HepG2 (cell line): ENCODE measurements around the gene RANBP3L. TPM values are rescaled to one million over a fixed set of nuclear protein-coding genes. Genes with fewer than 3 reads are reported as not detected.

ENCODE experiments used
- ATAC-seq: fragments of 200-7000 bp; cut with Tn5 transposase; 3 replicates; pipeline ENCODE4 v1.9.1; 2020; ENCODE audit warnings: mild to moderate bottlenecking, moderate library complexity
- BruUV-seq: library from RNA; stranded (reverse); fragments of 400-500 nt; replicated peaks from 2 replicates; lab custom pipeline; 2021; lab: Mats Ljungman, UMichigan
- CTCF ChIA-PET: fragments of 300-600 bp; formaldehyde crosslinking; extraction: SDS; loops from one replicate; lab custom pipeline; 2021; ENCODE audit warnings: low total read pairs, inconsistent platforms, low intra/inter-chr PET ratio; lab: Yijun Ruan, JAX
- POLR2A ChIA-PET: fragments of 350-600 bp; sonication (Branson Sonifier 250); formaldehyde crosslinking; loops from one replicate; lab custom pipeline; 2020; ENCODE audit warnings: antibody characterized with exemption, inconsistent platforms; lab: Yijun Ruan, JAX
- DNase-seq: peaks from one replicate; pipeline ENCODE4 v3.0.0-alpha.2; 2015; ENCODE audit warnings: low spot score
- FAIRE-seq: peaks from 3 replicates; lab custom pipeline; 2011; peaks lifted over from hg19 to GRCh38; lab: Jason Lieb, UNC
- H2AFZ ChIP-seq: one replicate; pipeline ENCODE4 v1.6.1; 2011; ENCODE audit warnings: low read length, inconsistent platforms
- H3K27ac ChIP-seq: fragments of 300-600 bp; 3 replicates; pipeline ENCODE4 v1.8.0; 2011; ENCODE audit warnings: mixed run types, mild to moderate bottlenecking, mixed read lengths, low read length, inconsistent platforms; ENCODE audit not compliant: insufficient read depth; ENCODE audit errors: extremely low read length
- H3K27me3 ChIP-seq, 2 experiments: fragments of 200-600 bp in 1 of 2; 2 replicates in 1 of 2; 3 replicates in 1 of 2; pipeline versions ENCODE4 v1.6.0 to v1.8.0; 2011; ENCODE audit warnings: low read length in 2 of 2, mild to moderate bottlenecking in 2 of 2, moderate library complexity in 2 of 2, inconsistent platforms in 1 of 2; ENCODE audit not compliant: insufficient read depth in 2 of 2, control insufficient read depth in 1 of 2
- H3K36me3 ChIP-seq, 2 experiments: fragments of 200-600 bp in 1 of 2; replicated peaks in 1 of 2; 2 replicates in 1 of 2; 3 replicates in 1 of 2; pipeline versions ENCODE4 v1.5.1 to v1.8.0; 2011; ENCODE audit warnings: low read length in 2 of 2, inconsistent platforms in 1 of 2; ENCODE audit not compliant: insufficient read depth in 2 of 2, control insufficient read depth in 1 of 2
- H3K4me1 ChIP-seq: 2 replicates; pipeline ENCODE4 v1.5.1; 2012; ENCODE audit warnings: low read length, inconsistent platforms; ENCODE audit not compliant: insufficient read depth
- H3K4me2 ChIP-seq: 2 replicates; pipeline ENCODE4 v1.6.0; 2011; ENCODE audit warnings: low read depth, low read length, inconsistent platforms
- H3K4me3 ChIP-seq, 3 experiments: fragments of 200-600 bp in 1 of 3; sonication (generic), shearing (Covaris generic) in 1 of 3; replicated peaks in 1 of 3; 2 replicates each; pipeline ENCODE4 v1.5.1; 2011 to 2016; ENCODE audit warnings: low read length in 3 of 3, inconsistent platforms in 2 of 3, low read depth in 2 of 3, mild to moderate bottlenecking in 2 of 3, control low read depth in 1 of 3, mixed read lengths in 1 of 3; ENCODE audit not compliant: insufficient read depth in 1 of 3
- H3K79me2 ChIP-seq: one replicate; pipeline ENCODE4 v1.6.1; 2011; ENCODE audit warnings: low read length, inconsistent platforms; ENCODE audit not compliant: insufficient read depth
- H3K9ac ChIP-seq: 2 replicates; pipeline ENCODE4 v1.6.0; 2011; ENCODE audit warnings: mild to moderate bottlenecking, low read depth, low read length, inconsistent platforms; ENCODE audit not compliant: insufficient read depth
- H3K9me3 ChIP-seq: 2 replicates; pipeline ENCODE4 v1.5.1; 2012; ENCODE audit warnings: mild to moderate bottlenecking, low read length
- H4K20me1 ChIP-seq: 2 replicates; pipeline ENCODE4 v1.6.0; 2011; ENCODE audit warnings: inconsistent platforms, mild to moderate bottlenecking, low read length, moderate library complexity; ENCODE audit not compliant: insufficient read depth
- BRCA1 ChIP-seq: sonication (generic); formaldehyde crosslinking; IDR thresholded peaks from 2 replicates; pipeline ENCODE4 v1.4.0; 2020; ENCODE audit warnings: missing genetic modification reagents
- CAMTA2 ChIP-seq: sonication (generic); formaldehyde crosslinking; IDR thresholded peaks from 2 replicates; pipeline ENCODE4 v1.4.0; 2020; ENCODE audit warnings: mild to moderate bottlenecking, missing genetic modification reagents, borderline replicate concordance
- NFKBIZ ChIP-seq: IDR thresholded peaks from 2 replicates; pipeline ENCODE4 v1.6.1; 2018; ENCODE audit warnings: missing genetic modification reagents, missing compliant biosample characterization
- SALL1 ChIP-seq: sonication (generic); formaldehyde crosslinking; IDR thresholded peaks from 2 replicates; pipeline ENCODE4 v1.8.0; 2022; ENCODE audit warnings: mild to moderate bottlenecking, missing genetic modification reagents
- SOX13 ChIP-seq, 3 experiments: fragments of 450-650 bp in 1 of 3; sonication (generic) in 1 of 3; formaldehyde crosslinking in 1 of 3; IDR thresholded peaks in 2 of 3; conservative IDR thresholded peaks in 1 of 3; 2 replicates each; pipeline versions ENCODE4 v1.5.0 to v1.6.1; 2016 to 2020; ENCODE audit warnings: antibody characterized with exemption in 1 of 3, mild to moderate bottlenecking in 1 of 3, missing compliant biosample characterization in 1 of 3, missing genetic modification reagents in 1 of 3, moderate library complexity in 1 of 3
- SP1 ChIP-seq, 2 experiments: fragments of 450-650 bp in 1 of 2; sonication (generic) in 1 of 2; formaldehyde crosslinking in 1 of 2; IDR thresholded peaks; 2 replicates each; pipeline versions ENCODE4 v1.4.0 to v1.6.1; 2016 to 2020; ENCODE audit warnings: missing genetic modification reagents in 1 of 2
- XRCC5 ChIP-seq: fragments of 200-400 bp; formaldehyde crosslinking; optimal IDR thresholded peaks from 2 replicates; pipeline ENCODE3; 2017; ENCODE audit warnings: mild to moderate bottlenecking, low read length
- YEATS2 ChIP-seq: sonication (generic); formaldehyde crosslinking; IDR thresholded peaks from 2 replicates; pipeline ENCODE4 v1.4.0; 2020; ENCODE audit warnings: missing genetic modification reagents, borderline replicate concordance
- ZBTB7A ChIP-seq: sonication (generic); formaldehyde crosslinking; IDR thresholded peaks from 2 replicates; pipeline ENCODE4 v1.8.0; 2022; ENCODE audit warnings: mild to moderate bottlenecking, missing genetic modification reagents
- ZNF232 ChIP-seq: sonication (generic); formaldehyde crosslinking; IDR thresholded peaks from 2 replicates; pipeline ENCODE4 v1.4.0; 2020; ENCODE audit warnings: missing genetic modification reagents, borderline replicate concordance
- ZNF678 ChIP-seq: sonication (generic); formaldehyde crosslinking; IDR thresholded peaks from 2 replicates; pipeline ENCODE4 v1.4.0; 2020; ENCODE audit warnings: mild to moderate bottlenecking, missing genetic modification reagents
- ZSCAN25 ChIP-seq: sonication (generic); formaldehyde crosslinking; IDR thresholded peaks from 2 replicates; pipeline ENCODE4 v1.8.0; 2022; ENCODE audit warnings: mild to moderate bottlenecking, missing genetic modification reagents
- WGBS: methylation state at CpG from one replicate; pipeline ENCODE4 v1.1.6; 2017; ENCODE audit warnings: low lambda C conversion rate; 5-methylcytosine and 5-hydroxymethylcytosine counted together
- in situ Hi-C: cut with HindIII; loops from 2 replicates; pipeline ENCODE4 v1.10.0; 2017; ENCODE audit warnings: low pct_unique_long_range_greater_than_20kb; ENCODE audit not compliant: extremely low pct_ligation_motif_present
- intact Hi-C: fragments of 100-400 bp; cut with micrococcal nuclease; formaldehyde crosslinking; loops from one replicate; pipeline ENCODE4 v1.10.0; 2022; ENCODE audit not compliant: unreplicated experiment
- polyA plus RNA-seq, 8 experiments: library from polyadenylated mRNA; depleted of rRNA in 3 of 8; stranded (reverse) in 7 of 8; unstranded in 1 of 8; fragments of >200 nt; fragmentation: Illumina TruSeq in 4 of 8; extraction: Trizol in 4 of 8; gene quantifications; 2 replicates each; pipeline versions ENCODE4 v1.2.1 to v1.2.3, GENCODE V29; 2011 to 2016; ENCODE audit warnings: low read depth in 4 of 8, missing spikeins in 1 of 8, mixed read lengths in 1 of 8; ENCODE audit not compliant: insufficient read depth in 1 of 8
- total RNA-seq, 5 experiments: library from RNA; depleted of rRNA; stranded (reverse); fragments of >200 nt; fragmentation: Illumina TruSeq; extraction: Trizol; gene quantifications; 2 replicates each; pipeline ENCODE4 v1.2.3, GENCODE V29; 2016; ENCODE audit warnings: low read depth in 1 of 5
- TF ChIP-seq, protein P1 (sequence below): sonication (generic); formaldehyde crosslinking; IDR thresholded peaks from 2 replicates; pipeline ENCODE4 v1.5.1; 2020; ENCODE audit warnings: mild to moderate bottlenecking, missing genetic modification reagents
- TF ChIP-seq, protein P2 (sequence below): sonication (generic); formaldehyde crosslinking; IDR thresholded peaks from 2 replicates; pipeline ENCODE4 v1.5.1; 2020; ENCODE audit warnings: mild to moderate bottlenecking, missing genetic modification reagents, moderate library complexity

RANBP3L gene
- total and polyA plus RNA-seq, 2 of the 13 experiments (the other 11 are each of a cell fraction or from before 2014, with no cell fraction given): 0.09 TPM; not detected in 1

DNA sequence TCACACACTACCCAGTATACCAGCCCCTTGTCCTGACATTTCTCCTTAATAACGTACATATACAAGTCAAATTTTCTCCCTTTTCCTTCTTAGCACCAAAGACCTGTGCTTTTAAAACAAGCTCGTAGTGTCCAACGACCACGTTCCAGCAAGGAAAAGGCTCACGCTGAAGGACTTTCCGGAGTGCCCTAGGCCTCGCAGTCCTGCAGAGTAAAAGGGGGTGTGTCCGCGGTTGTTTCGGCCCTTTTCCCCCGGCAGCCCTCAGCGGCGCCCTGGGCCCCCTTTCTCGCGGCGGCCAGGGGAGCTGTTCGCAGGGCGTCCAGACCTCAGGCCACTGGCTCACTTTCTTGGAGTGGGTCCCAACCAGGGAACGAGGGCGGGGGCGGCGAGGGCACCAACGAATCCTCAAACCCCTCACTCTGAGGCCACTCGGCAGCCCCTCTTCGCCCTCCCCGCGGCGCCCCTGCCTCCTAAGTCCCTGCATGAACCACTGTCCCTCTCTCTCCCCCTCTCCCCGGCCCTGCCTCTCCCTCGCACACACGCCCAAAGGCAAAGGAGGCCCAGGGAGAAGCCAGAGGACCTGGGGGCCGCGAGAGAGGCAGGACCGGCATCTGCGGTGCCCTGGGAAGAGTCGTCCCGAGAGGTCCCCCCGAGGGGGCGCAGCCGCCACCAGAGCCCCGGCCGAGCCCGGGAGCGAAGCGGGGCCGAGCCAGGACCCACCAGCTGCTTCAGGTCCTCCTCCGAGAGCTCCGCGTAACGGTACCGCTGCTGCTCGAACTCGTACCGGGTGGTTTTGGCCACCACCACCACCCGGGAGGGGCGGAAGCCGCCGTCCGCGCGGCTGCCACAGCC is 60.7 kb downstream of the RANBP3L start:
- FAIRE-seq: no peak
- peak; percentile 40 for DNase-seq
- H3K27ac ChIP-seq: peak overlapping the region; percentile 95
- CTCF ChIA-PET: no interaction called here
- POLR2A ChIA-PET: interaction anchor here (1.0 to 5.3 kb wide), 13 partner anchors 12 to 636 kb away, joined by 3 to 68 read pairs (median 8); partner anchors contain the start of genes LMBRD2, NIPBL and SKP2
- H3K9me3 ChIP-seq: no peaks in the 10 kb centered on the region
- H3K4me2 ChIP-seq: peak overlapping the region; percentile 83
- intact Hi-C loops: no loop called here
- no peaks in the 10 kb centered on the region for H3K36me3 ChIP-seq
- BruUV-seq: no TSS peak
- in situ Hi-C loops: no loop called here
- peaks cover 59% of the 10 kb centered on the region for H3K4me1 ChIP-seq
- ATAC-seq: peak; percentile 53
- peak overlapping the region; percentile 76 to 93 (median 88) for H3K4me3 ChIP-seq
- peaks cover 44% of the 10 kb centered on the region for H3K79me2 ChIP-seq
- peak overlapping the region; percentile 98 for H3K9ac ChIP-seq
- under 1% methylated on average over 16 of the region's 61 CpGs for WGBS
- H4K20me1 ChIP-seq: no peaks in the 10 kb centered on the region
- no peaks in the 10 kb centered on the region for H3K27me3 ChIP-seq
- no peak overlapping the region for H2AFZ ChIP-seq
- TF ChIP-seq SOX13 (IDR thresholded peaks at IDR 0.05) (no peak), SOX13 (CRISPR knock-in tag; conservative IDR thresholded peaks at IDR 0.05 in 1 of 2, IDR thresholded peaks at IDR 0.05 in 1 of 2) (peak in 1 of 2 experiments; percentile 8; a peak in 1 of 4 replicates), ZNF232 (peak; percentile 48; the same call in 1 of the 2 replicates), SALL1 (peak; percentile 62), YEATS2 (CRISPR knock-in tag) (0 out of 2 replicates have a peak, but pooled peaks have one; percentile 18), XRCC5 (peak; percentile 47), BRCA1 (CRISPR knock-in tag) (no peak), NFKBIZ (CRISPR knock-in tag) (0 out of 2 replicates have a peak, but pooled peaks have one; percentile 31), SP1 (IDR thresholded peaks at IDR 0.05) (no peak), SP1 (CRISPR knock-in tag; IDR thresholded peaks at IDR 0.05) (peak; percentile 31; the same call in 1 of the 2 replicates), ZBTB7A (CRISPR knock-in tag) (no peak), ZSCAN25 (peak; percentile 96), CAMTA2 (CRISPR knock-in tag) (peak; percentile 28; the same call in 1 of the 2 replicates), ZNF678 (CRISPR knock-in tag) (no peak)
- TF ChIP-seq, protein P1, sequence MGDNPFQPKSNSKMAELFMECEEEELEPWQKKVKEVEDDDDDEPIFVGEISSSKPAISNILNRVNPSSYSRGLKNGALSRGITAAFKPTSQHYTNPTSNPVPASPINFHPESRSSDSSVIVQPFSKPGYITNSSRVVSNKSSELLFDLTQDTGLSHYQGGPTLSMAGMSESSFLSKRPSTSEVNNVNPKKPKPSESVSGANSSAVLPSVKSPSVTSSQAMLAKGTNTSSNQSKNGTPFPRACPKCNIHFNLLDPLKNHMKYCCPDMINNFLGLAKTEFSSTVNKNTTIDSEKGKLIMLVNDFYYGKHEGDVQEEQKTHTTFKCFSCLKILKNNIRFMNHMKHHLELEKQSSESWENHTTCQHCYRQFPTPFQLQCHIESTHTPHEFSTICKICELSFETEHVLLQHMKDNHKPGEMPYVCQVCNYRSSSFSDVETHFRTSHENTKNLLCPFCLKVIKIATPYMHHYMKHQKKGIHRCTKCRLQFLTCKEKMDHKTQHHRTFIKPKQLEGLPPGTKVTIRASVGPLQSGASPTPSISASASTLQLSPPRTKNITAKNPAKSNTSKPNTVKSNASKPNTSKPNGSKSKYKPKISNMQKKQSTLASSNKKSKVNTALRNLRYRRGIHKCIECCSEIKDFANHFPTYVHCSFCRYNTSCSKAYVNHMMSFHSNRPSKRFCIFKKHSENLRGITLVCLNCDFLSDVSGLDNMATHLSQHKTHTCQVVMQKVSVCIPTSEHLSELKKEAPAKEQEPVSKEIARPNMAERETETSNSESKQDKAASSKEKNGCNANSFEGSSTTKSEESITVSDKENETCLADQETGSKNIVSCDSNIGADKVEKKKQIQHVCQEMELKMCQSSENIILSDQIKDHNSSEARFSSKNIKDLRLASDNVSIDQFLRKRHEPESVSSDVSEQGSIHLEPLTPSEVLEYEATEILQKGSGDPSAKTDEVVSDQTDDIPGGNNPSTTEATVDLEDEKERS (CRISPR knock-in tag): 0 out of 2 replicates have a peak, but pooled peaks have one; percentile 60
- TF ChIP-seq, protein P2, sequence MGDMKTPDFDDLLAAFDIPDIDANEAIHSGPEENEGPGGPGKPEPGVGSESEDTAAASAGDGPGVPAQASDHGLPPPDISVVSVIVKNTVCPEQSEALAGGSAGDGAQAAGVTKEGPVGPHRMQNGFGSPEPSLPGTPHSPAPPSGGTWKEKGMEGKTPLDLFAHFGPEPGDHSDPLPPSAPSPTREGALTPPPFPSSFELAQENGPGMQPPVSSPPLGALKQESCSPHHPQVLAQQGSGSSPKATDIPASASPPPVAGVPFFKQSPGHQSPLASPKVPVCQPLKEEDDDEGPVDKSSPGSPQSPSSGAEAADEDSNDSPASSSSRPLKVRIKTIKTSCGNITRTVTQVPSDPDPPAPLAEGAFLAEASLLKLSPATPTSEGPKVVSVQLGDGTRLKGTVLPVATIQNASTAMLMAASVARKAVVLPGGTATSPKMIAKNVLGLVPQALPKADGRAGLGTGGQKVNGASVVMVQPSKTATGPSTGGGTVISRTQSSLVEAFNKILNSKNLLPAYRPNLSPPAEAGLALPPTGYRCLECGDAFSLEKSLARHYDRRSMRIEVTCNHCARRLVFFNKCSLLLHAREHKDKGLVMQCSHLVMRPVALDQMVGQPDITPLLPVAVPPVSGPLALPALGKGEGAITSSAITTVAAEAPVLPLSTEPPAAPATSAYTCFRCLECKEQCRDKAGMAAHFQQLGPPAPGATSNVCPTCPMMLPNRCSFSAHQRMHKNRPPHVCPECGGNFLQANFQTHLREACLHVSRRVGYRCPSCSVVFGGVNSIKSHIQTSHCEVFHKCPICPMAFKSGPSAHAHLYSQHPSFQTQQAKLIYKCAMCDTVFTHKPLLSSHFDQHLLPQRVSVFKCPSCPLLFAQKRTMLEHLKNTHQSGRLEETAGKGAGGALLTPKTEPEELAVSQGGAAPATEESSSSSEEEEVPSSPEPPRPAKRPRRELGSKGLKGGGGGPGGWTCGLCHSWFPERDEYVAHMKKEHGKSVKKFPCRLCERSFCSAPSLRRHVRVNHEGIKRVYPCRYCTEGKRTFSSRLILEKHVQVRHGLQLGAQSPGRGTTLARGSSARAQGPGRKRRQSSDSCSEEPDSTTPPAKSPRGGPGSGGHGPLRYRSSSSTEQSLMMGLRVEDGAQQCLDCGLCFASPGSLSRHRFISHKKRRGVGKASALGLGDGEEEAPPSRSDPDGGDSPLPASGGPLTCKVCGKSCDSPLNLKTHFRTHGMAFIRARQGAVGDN (CRISPR knock-in tag): peak; percentile 65
